ENCODE measurements around the gene PIK3R3.

DNA sequence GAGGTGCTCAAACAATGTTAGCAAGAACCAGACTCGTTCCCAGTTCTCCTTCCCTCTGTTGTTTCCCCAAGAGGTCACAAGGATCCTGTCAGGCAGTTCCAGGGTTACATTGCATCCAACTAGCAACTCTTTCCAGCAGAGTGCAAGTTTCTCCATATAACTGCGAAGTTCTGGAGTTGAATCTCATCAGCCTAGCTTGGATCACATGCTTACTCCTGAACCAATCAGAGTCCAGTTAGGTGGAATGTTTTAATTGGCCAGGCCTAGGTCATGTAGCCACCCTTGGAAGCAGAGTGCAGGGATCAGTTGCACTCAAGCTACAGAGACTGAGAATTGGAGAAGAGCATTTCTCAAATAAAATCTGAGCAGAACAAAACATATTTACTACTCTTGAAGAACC lies 15.9 kb upstream of the PIK3R3 start:
- TF ChIP-seq, protein P1, sequence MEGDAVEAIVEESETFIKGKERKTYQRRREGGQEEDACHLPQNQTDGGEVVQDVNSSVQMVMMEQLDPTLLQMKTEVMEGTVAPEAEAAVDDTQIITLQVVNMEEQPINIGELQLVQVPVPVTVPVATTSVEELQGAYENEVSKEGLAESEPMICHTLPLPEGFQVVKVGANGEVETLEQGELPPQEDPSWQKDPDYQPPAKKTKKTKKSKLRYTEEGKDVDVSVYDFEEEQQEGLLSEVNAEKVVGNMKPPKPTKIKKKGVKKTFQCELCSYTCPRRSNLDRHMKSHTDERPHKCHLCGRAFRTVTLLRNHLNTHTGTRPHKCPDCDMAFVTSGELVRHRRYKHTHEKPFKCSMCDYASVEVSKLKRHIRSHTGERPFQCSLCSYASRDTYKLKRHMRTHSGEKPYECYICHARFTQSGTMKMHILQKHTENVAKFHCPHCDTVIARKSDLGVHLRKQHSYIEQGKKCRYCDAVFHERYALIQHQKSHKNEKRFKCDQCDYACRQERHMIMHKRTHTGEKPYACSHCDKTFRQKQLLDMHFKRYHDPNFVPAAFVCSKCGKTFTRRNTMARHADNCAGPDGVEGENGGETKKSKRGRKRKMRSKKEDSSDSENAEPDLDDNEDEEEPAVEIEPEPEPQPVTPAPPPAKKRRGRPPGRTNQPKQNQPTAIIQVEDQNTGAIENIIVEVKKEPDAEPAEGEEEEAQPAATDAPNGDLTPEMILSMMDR (IDR thresholded peaks at IDR 0.05; ENCODE audit: insufficient read depth, low read length, poor library complexity, severe bottlenecking) = no peak
- TF ChIP-seq EZH2phosphoT487 (conservative IDR thresholded peaks at IDR 0.05; ENCODE audit: low read length) = no peak
